Activated naive CD4-positive, alpha-beta T cell treated with anti-CD3 and anti-CD28 coated beads for 36 hours (primary cell): ENCODE results near the gene DCST1. TPM values are rescaled to one million over a fixed set of nuclear protein-coding genes. Genes with fewer than 3 reads are reported as not detected.

Experiments
- CTCF ChIA-PET: fragments of 350-600 bp; sonication (Branson Sonifier 250); formaldehyde crosslinking; loops from one replicate; lab custom pipeline; 2021; ENCODE audit warnings: antibody characterized with exemption; lab: Charles Lee
- DNase-seq: peaks from one replicate; pipeline ENCODE4 v3.0.0-alpha.2; 2020
- H3K27ac Mint-ChIP-seq: one replicate; pipeline ENCODE4 v1.8.0; 2021; ENCODE audit warnings: mild to moderate bottlenecking, mixed read lengths
- H3K27me3 Mint-ChIP-seq: one replicate; pipeline ENCODE4 v1.8.0; 2021; ENCODE audit warnings: low read depth, mixed read lengths
- H3K36me3 Mint-ChIP-seq: one replicate; pipeline ENCODE4 v1.8.0; 2021; ENCODE audit warnings: low read depth, mixed read lengths
- H3K4me1 Mint-ChIP-seq: one replicate; pipeline ENCODE4 v1.8.0; 2021; ENCODE audit warnings: low read depth, mixed read lengths
- H3K4me3 Mint-ChIP-seq: one replicate; pipeline ENCODE4 v1.8.0; 2021; ENCODE audit warnings: mild to moderate bottlenecking, moderate library complexity, mixed read lengths
- H3K9me3 Mint-ChIP-seq: one replicate; pipeline ENCODE4 v1.8.0; 2021; ENCODE audit warnings: mixed read lengths
- intact Hi-C: fragments of 100-400 bp; cut with micrococcal nuclease; formaldehyde crosslinking; loops from one replicate; pipeline ENCODE4 v1.15.1; 2023
- total RNA-seq, 2 experiments: library from RNA; stranded (reverse); gene quantifications; one replicate each; pipeline ENCODE4 v1.2.3, GENCODE V29; 2021

Gene DCST1
- total RNA-seq, 2 experiments from 2014 or later = not detected

GRCh38 chr1:155091071-155092051, 57.7 kb downstream of the DCST1 start:
- intact Hi-C loops = loop anchor here (1.0 kb wide), 1 partner anchor 76 kb away; no protein-coding TSS in a partner anchor
- Mint-ChIP-seq H3K4me3 (no peak overlapping the region), H3K36me3 (no peaks in the 10 kb centered on the region), H3K27me3 (no peaks in the 10 kb centered on the region), H3K27ac (no peak overlapping the region), H3K9me3 (no peaks in the 10 kb centered on the region), H3K4me1 (peaks cover 5% of the 10 kb centered on the region)
- CTCF ChIA-PET = interaction anchor here (0.5 to 6.8 kb wide), 43 partner anchors 9 to 877 kb away, joined by 3 to 234 read pairs (median 4); partner anchors contain the start of genes ADAM15, EFNA4, KRTCAP2 and SHC1
- peak; percentile 84 for DNase-seq

- H3K4me1 Mint-ChIP-seq = peaks cover 5% of the 10 kb centered on the region
- H3K4me3 Mint-ChIP-seq = no peak overlapping the region
- CTCF ChIA-PET = interaction anchor here (0.5 to 6.8 kb wide), 25 partner anchors 8 to 877 kb away, joined by 3 to 234 read pairs (median 4); partner anchors contain the start of genes ADAM15, KRTCAP2, SHC1 and SLC50A1
- DNase-seq = no peak
- intact Hi-C loops = no loop called here
- H3K9me3 Mint-ChIP-seq = no peaks in the 10 kb centered on the region
- no peaks in the 10 kb centered on the region for H3K27me3 Mint-ChIP-seq
- H3K36me3 Mint-ChIP-seq = no peaks in the 10 kb centered on the region
- no peak overlapping the region for H3K27ac Mint-ChIP-seq
Measured at GRCh38 chr1:155092131-155092530, 58.5 kb downstream of the DCST1 start.

GRCh38 chr1:155092641-155093040, 59.0 kb downstream of the DCST1 start:
- no peak overlapping the region for H3K4me3 Mint-ChIP-seq
- intact Hi-C loops = no loop called here
- H3K27ac Mint-ChIP-seq = no peak overlapping the region
- CTCF ChIA-PET = interaction anchor here (0.9 to 6.8 kb wide), 6 partner anchors 42 to 101 kb away, joined by 3 to 234 read pairs (median 12); partner anchors contain the start of genes KRTCAP2, SLC50A1 and TRIM46
- H3K4me1 Mint-ChIP-seq = peaks cover 5% of the 10 kb centered on the region
- no peaks in the 10 kb centered on the region for H3K9me3 Mint-ChIP-seq
- H3K36me3 Mint-ChIP-seq = no peaks in the 10 kb centered on the region
- no peak for DNase-seq
- no peaks in the 10 kb centered on the region for H3K27me3 Mint-ChIP-seq

- Mint-ChIP-seq H3K9me3 (no peaks in the 10 kb centered on the region), H3K4me1 (peaks cover 5% of the 10 kb centered on the region), H3K27me3 (no peaks in the 10 kb centered on the region), H3K36me3 (no peaks in the 10 kb centered on the region), H3K4me3 (no peak overlapping the region), H3K27ac (no peak overlapping the region)
- DNase-seq = no peak
- CTCF ChIA-PET = interaction anchor here (1.9 to 6.8 kb wide), 3 partner anchors 55 to 78 kb away, joined by 5 to 234 read pairs (median 12); partner anchors contain the start of genes KRTCAP2 and TRIM46
- intact Hi-C loops = loop anchor here (2.0 kb wide), 1 partner anchor 33 kb away; the partner anchor contains the start of gene EFNA1
Measured at GRCh38 chr1:155093911-155094621, 60.4 kb downstream of the DCST1 start.

- H3K9me3 Mint-ChIP-seq = no peaks in the 10 kb centered on the region
- no peaks in the 10 kb centered on the region for H3K27me3 Mint-ChIP-seq
- H3K27ac Mint-ChIP-seq = no peak overlapping the region
- CTCF ChIA-PET = interaction anchor here (0.6 to 2.4 kb wide), 8 partner anchors 8 to 144 kb away, joined by 3 to 21 read pairs (median 4); partner anchors contain the start of gene KRTCAP2
- intact Hi-C loops = loop anchor here (2.0 kb wide), 1 partner anchor 32 kb away; the partner anchor contains the start of gene EFNA1
- DNase-seq = no peak
- H3K36me3 Mint-ChIP-seq = no peaks in the 10 kb centered on the region
- H3K4me1 Mint-ChIP-seq = peaks cover 5% of the 10 kb centered on the region
- no peak overlapping the region for H3K4me3 Mint-ChIP-seq
Measured at GRCh38 chr1:155094622-155094948, 61.0 kb downstream of the DCST1 start.

GRCh38 chr1:155099331-155099730, 65.7 kb downstream of the DCST1 start:
- H3K4me1 Mint-ChIP-seq = no peaks in the 10 kb centered on the region
- H3K27me3 Mint-ChIP-seq = no peaks in the 10 kb centered on the region
- intact Hi-C loops = no loop called here

More at GRCh38 chr1:155099331-155099730, 65.7 kb downstream of the DCST1 start:
- no peaks in the 10 kb centered on the region for H3K36me3 Mint-ChIP-seq
- H3K27ac Mint-ChIP-seq = no peak overlapping the region
- H3K9me3 Mint-ChIP-seq = no peaks in the 10 kb centered on the region
- H3K4me3 Mint-ChIP-seq = no peak overlapping the region
- DNase-seq = no peak
- CTCF ChIA-PET = interaction anchor here (0.6 to 3.4 kb wide), 4 partner anchors 10 to 386 kb away, joined by 3 to 15 read pairs (median 8); partner anchors contain the start of genes KRTCAP2 and TRIM46

Other genes with a start within 250 kb of the DCST1 start
- gene KCNN3, start 163.5 kb upstream of the DCST1 start, total RNA-seq = under 1 TPM; 0.25 to 0.26 TPM
- gene PMVK, start 97.1 kb upstream of the DCST1 start, total RNA-seq = 10 to 100 TPM; 29.8 to 30.5 TPM
- gene PBXIP1, start 77.7 kb upstream of the DCST1 start, total RNA-seq = 10 to 100 TPM; 55.3 to 55.5 TPM
- gene PYGO2, start 72.0 kb upstream of the DCST1 start, total RNA-seq = 10 to 100 TPM; 35.6 to 36.3 TPM
- gene SHC1, start 63.1 kb upstream of the DCST1 start, total RNA-seq = 10 to 100 TPM; 35.5 to 40.8 TPM
- 100 to 1,000 TPM; 283 to 291 TPM for gene CKS1B, start 59.1 kb upstream of the DCST1 start, total RNA-seq
- 10 to 100 TPM; 27.2 to 30.0 TPM for gene FLAD1, start 50.5 kb upstream of the DCST1 start, total RNA-seq
- gene LENEP, start 40.2 kb upstream of the DCST1 start, total RNA-seq = under 1 TPM; 0.36 to 0.99 TPM
- 100 to 1,000 TPM in 1 of 2 experiments, 10 to 100 TPM in 1; 90.6 to 101 TPM for gene ZBTB7B, start 31.0 kb upstream of the DCST1 start, total RNA-seq
- 1 to 10 TPM; 1.1 to 1.5 TPM for gene DCST2, start within 50 bp of the DCST1 start, total RNA-seq
- 10 to 100 TPM; 53.8 to 55.8 TPM for gene ADAM15, start 17.5 kb downstream of the DCST1 start, total RNA-seq
- 1 to 10 TPM; 3.3 to 4.5 TPM for gene EFNA4, start 29.9 kb downstream of the DCST1 start, total RNA-seq
- 1 to 10 TPM; 1.3 to 2.5 TPM for gene EFNA3, start 45.0 kb downstream of the DCST1 start, total RNA-seq
- under 1 TPM; 0.26 to 0.32 TPM for gene EFNA1, start 94.1 kb downstream of the DCST1 start, total RNA-seq
- 10 to 100 TPM; 48.4 to 52.7 TPM for gene SLC50A1, start 102.0 kb downstream of the DCST1 start, total RNA-seq
- 10 to 100 TPM; 31.4 to 35.5 TPM for gene DPM3, start 106.7 kb downstream of the DCST1 start, total RNA-seq
- gene KRTCAP2, start 139.5 kb downstream of the DCST1 start, total RNA-seq = 100 to 1,000 TPM; 129 to 137 TPM
- 1 to 10 TPM; 3.2 to 3.6 TPM for gene TRIM46, start 140.0 kb downstream of the DCST1 start, total RNA-seq
- 10 to 100 TPM; 15.4 to 15.7 TPM for gene THBS3, start 174.1 kb downstream of the DCST1 start, total RNA-seq
- 10 to 100 TPM; 46.8 to 47.4 TPM for gene MTX1, start 174.9 kb downstream of the DCST1 start, total RNA-seq
- gene ENTREP3, start 221.7 kb downstream of the DCST1 start, total RNA-seq = 10 to 100 TPM; 32.1 to 32.8 TPM
- 10 to 100 TPM; 80.3 to 82.9 TPM for gene SCAMP3, start 228.5 kb downstream of the DCST1 start, total RNA-seq
- gene CLK2, start 239.7 kb downstream of the DCST1 start, total RNA-seq = 10 to 100 TPM; 52.6 to 54.5 TPM
- 1 to 10 TPM in 1 of 2 experiments, under 1 TPM in 1; 0.79 to 1.6 TPM for gene HCN3, start 243.6 kb downstream of the DCST1 start, total RNA-seq